Measurements from ENCODE around the gene DNAJA3. TPM values are rescaled to one million over a fixed set of nuclear protein-coding genes. Genes with fewer than 3 reads are reported as not detected.
A peak's percentile ranks its signal among the peaks of the same experiment; 100 is the strongest.

The DNAJA3 gene
- total RNA-seq, 1 donor from 2014 or later, result 34.6 TPM

- no peak overlapping the region for H3K4me3 ChIP-seq
- ATAC-seq (no peak), DNase-seq (no peak)
- H3K27me3 ChIP-seq (ENCODE audit: low read depth), result no peaks in the 10 kb centered on the region
- H3K36me3 ChIP-seq, result peaks cover 94% of the 10 kb centered on the region
- intact Hi-C loops (cut with DNase I), result no loop called here
- H3K27ac ChIP-seq, result peak overlapping the region; percentile 53
- H3K9me3 ChIP-seq, result no peaks in the 10 kb centered on the region
- no peak for TF ChIP-seq CTCF (IDR thresholded peaks at IDR 0.05)
- H3K4me1 ChIP-seq, result peaks cover 30% of the 10 kb centered on the region
Observed at GRCh38 chr16:4386451-4386805, 39.2 kb upstream of the DNAJA3 start.

DNA sequence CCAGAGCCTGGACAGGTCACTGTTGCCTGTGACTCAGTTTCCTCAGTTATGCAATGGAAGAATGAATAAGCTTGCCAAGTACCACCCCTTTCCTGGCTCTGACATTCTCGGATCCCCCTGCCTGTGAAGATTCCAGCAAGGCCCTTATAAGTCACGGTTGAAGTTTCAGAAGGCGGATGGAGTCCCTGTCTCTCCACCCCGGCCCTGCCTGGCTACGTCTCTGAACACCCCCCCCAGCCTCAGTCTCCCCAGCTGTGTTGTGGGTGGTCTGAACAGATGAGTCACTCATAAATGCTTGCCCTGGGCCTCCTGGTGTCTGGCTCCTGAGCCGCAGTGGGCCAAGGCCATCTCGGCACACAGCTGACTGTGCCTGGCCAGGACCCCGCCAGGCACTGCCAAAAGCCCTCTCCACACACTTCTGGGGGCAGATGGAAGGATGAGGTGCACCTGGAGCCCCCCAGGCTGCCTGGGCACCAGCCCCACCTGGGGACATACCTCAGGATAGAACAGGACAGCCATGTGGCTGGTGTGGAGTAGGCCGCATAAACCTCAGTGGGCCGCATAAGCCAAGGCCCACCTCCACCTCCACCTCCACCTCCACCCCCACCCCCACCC lies 38.6 kb upstream of the DNAJA3 start:
- H3K9me3 ChIP-seq, result no peaks in the 10 kb centered on the region
- H3K4me3 ChIP-seq, result no peak overlapping the region
- no peaks in the 10 kb centered on the region for H3K27me3 ChIP-seq (ENCODE audit: low read depth)
- TF ChIP-seq CTCF (IDR thresholded peaks at IDR 0.05), result no peak
- H3K36me3 ChIP-seq, result peaks cover 93% of the 10 kb centered on the region
- no peak for DNase-seq
- no peak for ATAC-seq
- H3K27ac ChIP-seq, result peak overlapping the region; percentile 36
- H3K4me1 ChIP-seq, result peaks cover 34% of the 10 kb centered on the region
- intact Hi-C loops (cut with DNase I), result no loop called here

DNA sequence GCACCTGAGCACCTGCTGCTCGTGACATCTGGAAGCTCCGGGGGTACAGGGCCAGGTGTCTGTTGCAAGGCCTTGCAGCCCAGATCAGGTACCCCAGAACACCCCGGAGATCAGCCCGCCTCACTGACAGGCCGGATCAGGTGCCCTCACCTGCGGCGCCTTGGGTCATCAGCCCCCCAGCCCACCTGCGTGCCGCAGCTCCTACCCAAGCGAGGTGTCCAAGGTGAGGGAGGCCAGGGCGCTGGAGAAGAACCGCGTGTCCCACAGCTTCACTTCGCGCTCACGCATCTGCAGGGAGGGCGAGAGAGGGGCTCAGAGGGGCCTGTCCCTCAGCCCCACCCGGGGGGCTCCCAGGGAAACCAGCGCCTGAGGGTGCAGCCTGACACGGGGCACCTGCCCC lies 37.9 kb upstream of the DNAJA3 start:
- intact Hi-C loops (cut with DNase I), result no loop called here
- H3K9me3 ChIP-seq, result no peaks in the 10 kb centered on the region
- peak overlapping the region; percentile 36 for H3K27ac ChIP-seq
- peaks cover 91% of the 10 kb centered on the region for H3K36me3 ChIP-seq
- H3K4me3 ChIP-seq, result no peak overlapping the region
- DNase-seq, result no peak
- no peak for TF ChIP-seq CTCF (IDR thresholded peaks at IDR 0.05)
- no peak for ATAC-seq
- H3K4me1 ChIP-seq, result peaks cover 42% of the 10 kb centered on the region
- no peaks in the 10 kb centered on the region for H3K27me3 ChIP-seq (ENCODE audit: low read depth)

GRCh38 chr16:4388271-4389021 lies 37.2 kb upstream of the DNAJA3 start:
- no peak overlapping the region for H3K4me3 ChIP-seq
- H3K9me3 ChIP-seq, result no peaks in the 10 kb centered on the region
- no peak for TF ChIP-seq CTCF (IDR thresholded peaks at IDR 0.05)
- no peak for DNase-seq
- peaks cover 47% of the 10 kb centered on the region for H3K4me1 ChIP-seq
- intact Hi-C loops (cut with DNase I), result no loop called here
- peaks cover 91% of the 10 kb centered on the region for H3K36me3 ChIP-seq
- H3K27ac ChIP-seq, result peak overlapping the region; percentile 44
- ATAC-seq, result no peak
- H3K27me3 ChIP-seq (ENCODE audit: low read depth), result no peaks in the 10 kb centered on the region

DNA sequence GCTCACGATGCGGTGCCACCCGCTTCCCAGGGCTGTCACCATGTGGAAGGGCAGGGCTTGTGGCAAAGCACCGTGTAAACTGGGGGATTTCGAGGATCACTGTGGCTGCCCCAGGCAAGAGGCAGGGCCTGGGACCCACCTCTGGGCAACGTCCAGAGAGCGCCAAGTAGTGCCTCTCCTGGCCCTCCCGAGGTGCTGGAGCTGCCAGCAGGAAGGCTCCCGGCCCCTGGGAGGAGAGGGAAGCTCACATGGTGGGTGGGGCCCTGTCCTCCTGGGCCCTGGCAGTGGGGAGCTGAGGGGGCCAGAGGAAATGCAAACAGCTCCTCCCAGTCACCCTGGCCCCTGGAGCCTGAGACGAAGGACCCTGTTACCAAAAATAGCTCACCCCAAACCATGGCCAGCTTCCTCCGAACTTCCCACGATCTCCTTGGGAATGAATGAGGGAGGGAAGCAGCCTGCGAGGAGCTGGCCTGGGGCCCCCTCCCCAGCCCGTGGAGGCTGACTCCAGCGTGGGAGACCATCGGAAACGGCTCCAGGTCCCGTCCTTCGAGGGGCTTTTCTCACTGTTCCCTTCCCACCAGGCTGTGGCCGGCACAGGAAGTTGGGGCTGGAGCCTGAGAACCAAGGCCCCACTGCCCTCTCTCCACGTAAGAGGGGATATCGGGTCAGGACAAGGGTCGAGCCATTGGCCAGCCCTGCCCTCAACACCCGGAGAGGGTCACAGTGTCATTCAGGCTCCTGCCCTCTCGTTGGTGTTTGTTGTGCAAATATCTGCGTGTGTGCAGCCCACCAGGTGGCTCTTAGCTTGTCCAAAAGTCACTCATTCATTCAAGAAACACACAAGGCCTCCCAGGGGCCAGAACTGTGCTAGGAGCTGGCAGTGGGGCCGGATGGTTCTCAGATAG lies 36.4 kb upstream of the DNAJA3 start:
- no peaks in the 10 kb centered on the region for H3K27me3 ChIP-seq (ENCODE audit: low read depth)
- H3K4me3 ChIP-seq, result no peak overlapping the region
- H3K27ac ChIP-seq, result peak overlapping the region; percentile 44
- no peaks in the 10 kb centered on the region for H3K9me3 ChIP-seq
- DNase-seq (no peak), ATAC-seq (no peak)
- peaks cover 86% of the 10 kb centered on the region for H3K36me3 ChIP-seq
- TF ChIP-seq CTCF (IDR thresholded peaks at IDR 0.05), result no peak
- intact Hi-C loops (cut with DNase I), result no loop called here
- H3K4me1 ChIP-seq, result peaks cover 38% of the 10 kb centered on the region
